Measurements from ENCODE around the gene NELL2. TPM values are rescaled to one million over a fixed set of nuclear protein-coding genes. Genes with fewer than 3 reads are reported as not detected.

Gene NELL2
- total and polyA plus RNA-seq, 8 donors, result 0.27 to 0.79 (median 0.71) TPM

DNA sequence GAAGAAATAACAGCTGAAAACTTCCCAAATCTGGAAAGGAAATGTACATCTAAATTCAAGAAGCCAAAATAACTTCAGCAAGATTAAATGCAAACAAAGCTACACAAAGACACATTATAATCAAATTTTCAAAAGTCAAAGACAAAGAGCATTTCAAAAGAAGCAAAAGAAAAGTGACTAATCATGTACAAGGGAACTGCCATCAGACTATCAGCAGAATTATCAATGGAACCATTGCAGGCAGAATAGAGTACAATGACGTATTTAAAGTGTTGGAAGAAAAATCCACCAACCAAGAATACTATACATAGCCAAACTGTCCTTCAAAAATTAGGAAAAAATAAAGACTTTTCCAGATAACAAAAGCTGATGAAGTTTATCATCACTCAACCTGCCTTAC, 147.5 kb downstream of the NELL2 start:
- no peak for DNase-seq
- Histone ChIP-seq H3K27me3 (no peaks in the 10 kb centered on the region), H3K4me1 (no peaks in the 10 kb centered on the region), H3K36me3 (no peaks in the 10 kb centered on the region), H3K9me3 (no peaks in the 10 kb centered on the region), H3K4me3 (no peak overlapping the region), H3K27ac (no peak overlapping the region)
- ATAC-seq, result no peak
- intact Hi-C loops (cut with DNase I), result no loop called here
- WGBS, 2 donors, result 38 to 41% methylated on average over 1 of the region's 1 CpG
- FAIRE-seq, result no peak
- TF ChIP-seq, protein P1, sequence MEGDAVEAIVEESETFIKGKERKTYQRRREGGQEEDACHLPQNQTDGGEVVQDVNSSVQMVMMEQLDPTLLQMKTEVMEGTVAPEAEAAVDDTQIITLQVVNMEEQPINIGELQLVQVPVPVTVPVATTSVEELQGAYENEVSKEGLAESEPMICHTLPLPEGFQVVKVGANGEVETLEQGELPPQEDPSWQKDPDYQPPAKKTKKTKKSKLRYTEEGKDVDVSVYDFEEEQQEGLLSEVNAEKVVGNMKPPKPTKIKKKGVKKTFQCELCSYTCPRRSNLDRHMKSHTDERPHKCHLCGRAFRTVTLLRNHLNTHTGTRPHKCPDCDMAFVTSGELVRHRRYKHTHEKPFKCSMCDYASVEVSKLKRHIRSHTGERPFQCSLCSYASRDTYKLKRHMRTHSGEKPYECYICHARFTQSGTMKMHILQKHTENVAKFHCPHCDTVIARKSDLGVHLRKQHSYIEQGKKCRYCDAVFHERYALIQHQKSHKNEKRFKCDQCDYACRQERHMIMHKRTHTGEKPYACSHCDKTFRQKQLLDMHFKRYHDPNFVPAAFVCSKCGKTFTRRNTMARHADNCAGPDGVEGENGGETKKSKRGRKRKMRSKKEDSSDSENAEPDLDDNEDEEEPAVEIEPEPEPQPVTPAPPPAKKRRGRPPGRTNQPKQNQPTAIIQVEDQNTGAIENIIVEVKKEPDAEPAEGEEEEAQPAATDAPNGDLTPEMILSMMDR (IDR thresholded peaks at IDR 0.05), result no peak

GRCh38 chr12:44720265-44720664, 155.8 kb downstream of the NELL2 start:
- no peaks in the 10 kb centered on the region for H3K36me3 ChIP-seq
- no peak for DNase-seq
- no peak for ATAC-seq
- TF ChIP-seq, protein P1 (IDR thresholded peaks at IDR 0.05), result no peak
- FAIRE-seq, result no peak
- intact Hi-C loops (cut with DNase I), result no loop called here
- no peak overlapping the region for H3K4me3 ChIP-seq
- no peaks in the 10 kb centered on the region for H3K27me3 ChIP-seq
- H3K9me3 ChIP-seq, result no peaks in the 10 kb centered on the region
- no peaks in the 10 kb centered on the region for H3K4me1 ChIP-seq
- 58 to 65% methylated on average over 2 of the region's 2 CpGs for WGBS, 2 donors
- H3K27ac ChIP-seq, result no peak overlapping the region

- H3K4me1 ChIP-seq, result no peaks in the 10 kb centered on the region
- WGBS, 2 donors, result 79 to 88% methylated on average over 2 of the region's 2 CpGs
- no peaks in the 10 kb centered on the region for H3K27me3 ChIP-seq
- ATAC-seq, result no peak
- H3K36me3 ChIP-seq, result no peaks in the 10 kb centered on the region
- no peak overlapping the region for H3K27ac ChIP-seq
- H3K9me3 ChIP-seq, result no peaks in the 10 kb centered on the region
- intact Hi-C loops (cut with DNase I), result no loop called here
- TF ChIP-seq, protein P1 (IDR thresholded peaks at IDR 0.05), result no peak
- no peak overlapping the region for H3K4me3 ChIP-seq
- no peak for DNase-seq
- FAIRE-seq, result no peak
Observed at GRCh38 chr12:44717612-44718011, 158.5 kb downstream of the NELL2 start.

GRCh38 chr12:44716711-44717110, 159.4 kb downstream of the NELL2 start:
- TF ChIP-seq, protein P1 (IDR thresholded peaks at IDR 0.05), result no peak
- 84 to 87% methylated on average over 2 of the region's 2 CpGs for WGBS, 2 donors
- no peaks in the 10 kb centered on the region for H3K27me3 ChIP-seq

GRCh38 chr12:44711736-44712135, 164.4 kb downstream of the NELL2 start:
- WGBS, 2 donors, result 81 to 92% methylated on average over 1 of the region's 1 CpG
- no peaks in the 10 kb centered on the region for H3K4me1 ChIP-seq
- TF ChIP-seq, protein P1 (IDR thresholded peaks at IDR 0.05), result no peak
- ATAC-seq (no peak), DNase-seq (no peak), FAIRE-seq (no peak)
- no peak overlapping the region for H3K27ac ChIP-seq
- H3K27me3 ChIP-seq, result no peaks in the 10 kb centered on the region
- no peak overlapping the region for H3K4me3 ChIP-seq
- H3K9me3 ChIP-seq, result no peaks in the 10 kb centered on the region
- H3K36me3 ChIP-seq, result no peaks in the 10 kb centered on the region
- intact Hi-C loops (cut with DNase I), result no loop called here

More at GRCh38 chr12:44716711-44717110, 159.4 kb downstream of the NELL2 start:
- Histone ChIP-seq H3K4me3 (no peak overlapping the region), H3K4me1 (no peaks in the 10 kb centered on the region), H3K27ac (no peak overlapping the region), H3K9me3 (no peaks in the 10 kb centered on the region), H3K36me3 (no peaks in the 10 kb centered on the region)
- no peak for FAIRE-seq
- no peak for ATAC-seq
- DNase-seq, result no peak
- intact Hi-C loops (cut with DNase I), result no loop called here
